GM12878 (cell line): Measurements from ENCODE around the gene DLX1. TPM values are rescaled to one million over a fixed set of nuclear protein-coding genes. Genes with fewer than 3 reads are reported as not detected.

Source experiments
- ATAC-seq: fragments of 200-7000 bp; cut with Tn5 transposase; 3 replicates; pipeline ENCODE4 v1.9.1; 2020; ENCODE audit warnings: mild to moderate bottlenecking, moderate library complexity
- BruUV-seq: library from RNA; stranded (reverse); fragments of 400-500 nt; replicated peaks from 2 replicates; lab custom pipeline; 2021; lab: Mats Ljungman, UMichigan
- CTCF ChIA-PET: fragments of 300-600 bp; sonication (Branson Sonifier 250); formaldehyde crosslinking; extraction: SDS; loops from one replicate; lab custom pipeline; 2021; ENCODE audit warnings: inconsistent platforms; lab: Yijun Ruan, JAX
- POLR2A ChIA-PET: fragments of 350-600 bp; formaldehyde crosslinking; extraction: SDS; loops from one replicate; lab custom pipeline; 2021; ENCODE audit warnings: inconsistent platforms; lab: Charles Lee
- RAD21 ChIA-PET: fragments of 300-600 bp; sonication (Branson Sonifier 250); formaldehyde crosslinking; loops from one replicate; lab custom pipeline; 2023; ENCODE audit warnings: antibody characterized with exemption; ENCODE audit not compliant: unreplicated experiment; lab: Charles Lee
- SMC1A ChIA-PET: fragments of 300-600 bp; sonication (Branson Sonifier 250); formaldehyde crosslinking; loops from one replicate; lab custom pipeline; 2023; ENCODE audit not compliant: unreplicated experiment, uncharacterized antibody; lab: Charles Lee
- DNase-seq: peaks from one replicate; pipeline ENCODE4 v3.0.0-alpha.2; 2011; ENCODE audit warnings: low read depth, low spot score
- FAIRE-seq: peaks from 3 replicates; lab custom pipeline; 2011; peaks lifted over from hg19 to GRCh38; lab: Jason Lieb, UNC
- H2AFZ ChIP-seq: 2 replicates; pipeline ENCODE4 v1.6.0; 2011; ENCODE audit warnings: low read depth, low read length, control low read depth; ENCODE audit not compliant: control insufficient read depth
- H3K27ac ChIP-seq: 2 replicates; pipeline ENCODE4 v1.5.1; 2011; ENCODE audit warnings: control low read depth; ENCODE audit not compliant: control insufficient read depth, insufficient read depth
- H3K27me3 ChIP-seq, 2 experiments: replicated peaks in 1 of 2; 2 replicates each; pipeline versions ENCODE4 v1.6.0 to v1.6.1; 2011; ENCODE audit warnings: low read length in 1 of 2; ENCODE audit not compliant: control insufficient read depth in 2 of 2, insufficient read depth in 2 of 2
- H3K36me3 ChIP-seq, 2 experiments: 2 replicates each; pipeline ENCODE4 v1.5.1; 2011; ENCODE audit warnings: low read length in 1 of 2; ENCODE audit not compliant: control insufficient read depth in 2 of 2, insufficient read depth in 2 of 2
- H3K4me1 ChIP-seq: 2 replicates; pipeline ENCODE4 v1.6.1; 2011; ENCODE audit warnings: mild to moderate bottlenecking, low read length, moderate library complexity, mixed read lengths; ENCODE audit not compliant: control insufficient read depth, insufficient read depth
- H3K4me2 ChIP-seq: 2 replicates; pipeline ENCODE4 v1.6.0; 2011; ENCODE audit warnings: control low read depth; ENCODE audit not compliant: control insufficient read depth, insufficient read depth
- H3K4me3 ChIP-seq: fragments of 200-600 bp; sonication (generic); 2 replicates; pipeline ENCODE4 v1.5.1; 2016
- H3K79me2 ChIP-seq: 2 replicates; pipeline ENCODE4 v1.6.0; 2011; ENCODE audit warnings: low read length; ENCODE audit not compliant: control insufficient read depth, insufficient read depth
- H3K9ac ChIP-seq: 2 replicates; pipeline ENCODE4 v1.8.0; 2011; ENCODE audit warnings: low read length, control low read depth, mixed read lengths; ENCODE audit not compliant: control insufficient read depth, insufficient read depth
- H3K9me3 ChIP-seq: replicated peaks from 3 replicates; pipeline ENCODE4 v1.5.1; 2011; ENCODE audit warnings: mild to moderate bottlenecking, low read length; ENCODE audit not compliant: control insufficient read depth, insufficient read depth
- H4K20me1 ChIP-seq: 2 replicates; pipeline ENCODE4 v1.6.0; 2011; ENCODE audit not compliant: control insufficient read depth, insufficient read depth
- CUX1 ChIP-seq: IDR thresholded peaks from 2 replicates; pipeline ENCODE4 v1.6.1; 2012; ENCODE audit warnings: improper control_type of control experiment, low read depth, low read length; ENCODE audit not compliant: insufficient replicate concordance
- EZH2 ChIP-seq: IDR thresholded peaks from 2 replicates; pipeline ENCODE4 v1.6.1; 2012; ENCODE audit warnings: low read depth, mild to moderate bottlenecking, control low read depth, inconsistent platforms, low read length, borderline replicate concordance; ENCODE audit not compliant: control insufficient read depth
- HCFC1 ChIP-seq: fragments of 150-350 bp; IDR thresholded peaks from 2 replicates; pipeline ENCODE4 v1.6.1; 2014; ENCODE audit warnings: low read length
- NFYB ChIP-seq: IDR thresholded peaks from 2 replicates; pipeline ENCODE4 v1.6.1; 2011; ENCODE audit warnings: low read depth, mild to moderate bottlenecking, low read length, improper control_type of control experiment, moderate library complexity; ENCODE audit not compliant: insufficient read depth
- RAD21 ChIP-seq: IDR thresholded peaks from 2 replicates; pipeline ENCODE4 v1.6.1; 2011; ENCODE audit warnings: mild to moderate bottlenecking, low read depth, low read length, moderate library complexity; ENCODE audit not compliant: insufficient read depth
- TCF12 ChIP-seq: IDR thresholded peaks from 2 replicates; pipeline ENCODE4 v1.6.1; 2011; ENCODE audit warnings: low read depth, mild to moderate bottlenecking, low read length
- WGBS: methylation state at CpG from one replicate; pipeline ENCODE4 v1.1.6; 2016; ENCODE audit warnings: low lambda C conversion rate; ENCODE audit not compliant: insufficient replicate concordance, insufficient coverage; ENCODE audit errors: missing lambda C conversion rate; 5-methylcytosine and 5-hydroxymethylcytosine counted together
- in situ Hi-C: fragments of 300-500 bp; cut with MboI; formaldehyde crosslinking; loops from 9 replicates; pipeline ENCODE4 v1.14.3; 2018; ENCODE audit warnings: mixed read lengths
- intact Hi-C: fragments of 100-400 bp; cut with micrococcal nuclease; formaldehyde crosslinking; loops from one replicate; pipeline ENCODE4 v1.14.2; 2022; ENCODE audit not compliant: unreplicated experiment
- polyA plus RNA-seq, 11 experiments: library from polyadenylated mRNA; depleted of rRNA in 4 of 11; unstranded in 6 of 11; stranded (reverse) in 5 of 11; fragments of >200 nt; fragmentation: Nextera tagmentation in 4 of 11; fragmentation: Illumina TruSeq in 1 of 11; extraction: Ambion mirVana in 4 of 11; extraction: Trizol in 1 of 11; gene quantifications; 1 replicate in 1 of 11; 2 replicates in 10 of 11; pipeline versions ENCODE4 v1.2.1 to v1.2.3, GENCODE V29; 2011 to 2016; ENCODE audit warnings: inconsistent platforms in 2 of 11, missing spikeins in 2 of 11, low read depth in 1 of 11
- total RNA-seq, 4 experiments: library from RNA; depleted of rRNA in 3 of 4; stranded (reverse); fragments of >200 nt in 3 of 4; fragmentation: Illumina TruSeq in 1 of 4; extraction: Trizol in 1 of 4; gene quantifications; 2 replicates each; pipeline versions ENCODE4 v1.2.1 to v1.2.3, GENCODE V29; 2013 to 2021

The DLX1 gene
- total and polyA plus RNA-seq, 10 of the 15 experiments (the other 5 are each of a cell fraction or from before 2014, with no cell fraction given): 0.06 TPM; not detected in 9

GRCh38 chr2:172092716-172093415, 7.6 kb downstream of the DLX1 start:
- FAIRE-seq (no peak), ATAC-seq (no peak), DNase-seq (no peak)
- Histone ChIP-seq H3K4me3 (no peak overlapping the region), H4K20me1 (peaks cover 6% of the 10 kb centered on the region; the same call in 1 of the 2 replicates), H2AFZ (no peak overlapping the region), H3K4me2 (no peak overlapping the region), H3K79me2 (no peaks in the 10 kb centered on the region), H3K36me3 (no peaks in the 10 kb centered on the region), H3K9ac (no peak overlapping the region), H3K9me3 (no peaks in the 10 kb centered on the region)
- in situ Hi-C loops: no loop called here
- POLR2A ChIA-PET: interaction anchor here (0.7 kb wide), 1 partner anchor 216 kb away, joined by 3 read pairs; no protein-coding TSS in a partner anchor
- WGBS: 43% methylated on average over 18 of the region's 19 CpGs
- SMC1A ChIA-PET: no interaction called here
- TF ChIP-seq TCF12: no peak
- TF ChIP-seq HCFC1: no peak
- TF ChIP-seq NFYB: no peak
- no peak for TF ChIP-seq CUX1
- no peak for TF ChIP-seq EZH2
- TF ChIP-seq RAD21: no peak
- TF ChIP-seq, all 136 proteins: peak for 0
- ChIA-PET CTCF (interaction anchor here (0.8 kb wide), 1 partner anchor 10 kb away, joined by 3 read pairs; the partner anchor contains the start of gene DLX2), RAD21 (no interaction called here)
- peaks cover 13% of the 10 kb centered on the region for H3K4me1 ChIP-seq
- H3K27me3 ChIP-seq: peaks cover 35 to 58% of the 10 kb centered on the region in 2 experiments
- BruUV-seq: no TSS peak
- H3K27ac ChIP-seq: no peak overlapping the region
- intact Hi-C loops: no loop called here
